Heart left ventricle (tissue), 16 donors: Measurements from ENCODE around the gene CETP. TPM values are rescaled to one million over a fixed set of nuclear protein-coding genes. Genes with fewer than 3 reads are reported as not detected.
A peak's percentile ranks its signal among the peaks of the same experiment; 100 is the strongest.
"Not testable (repeated sequence)": the region's sequence is repeated elsewhere in the genome, so short reads cannot be mapped to it uniquely, and the experiment has no call there.

Experiments
- ATAC-seq, 4 donors: fragments of 200-7000 bp; cut with Tn5 transposase; one replicate each; pipeline ENCODE4 v1.9.1; 2020 to 2022; ENCODE audit warnings: moderate library complexity in 4 of 4, mild to moderate bottlenecking in 3 of 4, moderate number of reproducible peaks in 1 of 4
- DNase-seq, 5 donors: peaks; one replicate each; pipeline ENCODE4 v3.0.0-alpha.2; 2020
- H3K27ac ChIP-seq, 12 donors: fragments of 200-600 bp; sonication (generic) in 4 of 12; one replicate each; pipeline versions ENCODE4 v1.5.0 to v1.8.0; 2016 to 2022; ENCODE audit warnings: mild to moderate bottlenecking in 2 of 12
- H3K27me3 ChIP-seq, 9 donors: fragments of 200-600 bp; sonication (generic) in 2 of 9; one replicate each; pipeline versions ENCODE4 v1.5.1 to v1.8.0; 2016 to 2022; ENCODE audit warnings: mild to moderate bottlenecking in 3 of 9
- H3K36me3 ChIP-seq, 9 donors: fragments of 200-600 bp; sonication (generic) in 2 of 9; one replicate each; pipeline versions ENCODE4 v1.5.0 to v1.8.0; 2018 to 2022; ENCODE audit warnings: mild to moderate bottlenecking in 2 of 9
- H3K4me1 ChIP-seq, 12 donors: fragments of 200-600 bp; sonication (generic) in 4 of 12; one replicate each; pipeline versions ENCODE4 v1.5.0 to v1.8.0; 2016 to 2022; ENCODE audit warnings: mild to moderate bottlenecking in 3 of 12
- H3K4me3 ChIP-seq, 12 donors: fragments of 200-600 bp; sonication (generic) in 4 of 12; one replicate each; pipeline versions ENCODE4 v1.5.0 to v1.8.0; 2017 to 2022; ENCODE audit warnings: mild to moderate bottlenecking in 9 of 12, moderate library complexity in 4 of 12
- H3K9me3 ChIP-seq, 12 donors: fragments of 200-600 bp; sonication (generic) in 4 of 12; one replicate each; pipeline versions ENCODE4 v1.5.0 to v1.8.0; 2016 to 2022; ENCODE audit warnings: mild to moderate bottlenecking in 1 of 12
- CTCF ChIP-seq, 12 donors: fragments of 200-600 bp; sonication (generic) in 4 of 12; IDR thresholded peaks; one replicate each; pipeline versions ENCODE4 v1.5.0 to v1.8.0; 2018 to 2022; ENCODE audit warnings: antibody characterized with exemption in 12 of 12, mild to moderate bottlenecking in 5 of 12
- POLR2A ChIP-seq, 2 donors: fragments of 450-650 bp; IDR thresholded peaks; one replicate each; pipeline ENCODE4 v1.6.1; 2017; ENCODE audit warnings: antibody characterized with exemption in 2 of 2, mild to moderate bottlenecking in 2 of 2, moderate library complexity in 2 of 2
- WGBS, 4 donors: extraction: QIAGEN DNeasy Blood & Tissue Kit in 2 of 4; methylation state at CpG; one replicate each; pipeline versions ENCODE4 v1.1.5 to v1.1.7; 2013 to 2018; 5-methylcytosine and 5-hydroxymethylcytosine counted together
- intact Hi-C, 10 donors: fragments of 100-400 bp; cut with DNase I; formaldehyde crosslinking; loops; one replicate each; pipeline versions ENCODE4 v1.11.1 to v1.14.2; 2022
- polyA plus RNA-seq, 2 donors: library from polyadenylated mRNA; stranded (reverse); fragments of 200-250 nt; gene quantifications; one replicate each; pipeline ENCODE4 v1.2.3, GENCODE V29; 2013
- total RNA-seq, 9 donors: library from RNA; depleted of rRNA in 2 of 9; stranded (reverse); fragments of >200 nt in 2 of 9; fragmentation: NEBNext Ultra II Directional in 3 of 9; extraction: Animal tissue kit (Norgen Biotek cat#: 25700) in 3 of 9; gene quantifications; one replicate each; pipeline versions ENCODE4 v1.1.0 to v1.2.4, GENCODE V29; 2016 to 2023
- donor health status: ischemic (EF 13 %, LVEDD 7.1; RV severe dilation, severe dysfunction).
- donor health status: healthy with polysubstance abuse.
- donor health status: DM: no; HTN: yes; CAD: no.
- donor health status: DM: no; HTN: no; CAD: no.
- donor health status: ischemic (EF 25% LVEDD 6.9; RV normal size, moderate dysfunction).
- donor health status: ischemic (EF 25% LVEDD 5.7; RV mildly dilated, moderate dysfunction).
- donor health status: healthy.
- donor health status: DM: yes; HTN: yes; CAD: no.
- donor health status: ischemic (EF 35%, LVEDD 5.7; RV mildly dilated, moderate dysfunction).
- donor health status: nonischemic (EF 11% LVEDD 7.7; RV severe dilation, severe dysfunction).
- donor health status: DM: yes; HTN: yes; CAD: no.
- donor health status: PGD.
- donor health status: ischemic (EF 29% LVEDD 5.4; RV normal size, mild dysfunction).
- donor health status: nonischemic (EF 23%, LVEDD 6.1; RV moderate dilation, normal function).

The CETP gene
- total and polyA plus RNA-seq, 11 donors = 0.23 to 3.1 (median 0.31) TPM; not detected in 3

DNA sequence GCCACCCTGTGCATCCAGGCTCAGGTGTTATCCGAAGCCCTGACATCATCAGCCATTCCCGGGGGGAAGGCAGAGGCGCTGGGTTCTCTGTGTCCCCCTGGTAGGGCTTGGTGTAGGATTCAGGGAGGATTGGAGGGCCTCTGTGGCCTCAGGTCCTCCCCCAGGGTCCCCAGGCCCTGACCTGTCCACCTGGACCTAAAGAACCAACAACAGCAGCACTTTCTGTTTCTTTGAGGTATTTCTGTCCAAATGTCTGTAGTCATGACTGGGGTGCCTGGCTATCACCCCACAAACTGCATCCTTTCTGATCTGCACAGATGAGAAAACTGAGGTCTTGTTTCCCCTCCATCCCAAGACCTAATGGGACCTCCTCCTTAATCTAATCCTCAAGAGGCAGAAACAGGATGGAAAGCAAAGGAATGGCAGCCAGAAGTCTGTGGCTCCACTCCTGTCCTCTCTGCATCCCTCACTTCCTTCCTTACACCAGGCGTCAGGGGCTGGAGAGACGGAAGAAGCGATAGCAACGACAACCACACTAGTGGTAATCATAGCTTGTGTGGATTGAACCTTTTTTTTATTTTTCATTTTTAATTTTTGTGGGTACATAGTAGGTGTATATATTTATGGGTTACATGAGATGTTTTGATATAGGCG is 39.4 kb downstream of the CETP start:
- Histone ChIP-seq H3K4me3 (no peak overlapping the region), H3K27me3 (no peaks in the 10 kb centered on the region), H3K9me3 (no peaks in the 10 kb centered on the region), H3K27ac (peak overlapping the region; percentile 50 to 93 (median 82)), H3K4me1 (peaks cover 0 to 75% (median 16%) of the 10 kb centered on the region in 12 donors), H3K36me3 (peaks cover 0 to 69% (median 0%) of the 10 kb centered on the region in 9 donors)
- ATAC-seq (peak in 2 of 4 donors; percentile 14 to 76), DNase-seq (peak in 1 of 5 donors; percentile 51)
- intact Hi-C loops = no loop called here
- TF ChIP-seq POLR2A (IDR thresholded peaks at IDR 0.05) = no peak
- TF ChIP-seq CTCF (IDR thresholded peaks at IDR 0.05) = no peak
- WGBS, 4 donors = 66 to 75% (median 72%) methylated on average over 8 of the region's 8 CpGs

DNA sequence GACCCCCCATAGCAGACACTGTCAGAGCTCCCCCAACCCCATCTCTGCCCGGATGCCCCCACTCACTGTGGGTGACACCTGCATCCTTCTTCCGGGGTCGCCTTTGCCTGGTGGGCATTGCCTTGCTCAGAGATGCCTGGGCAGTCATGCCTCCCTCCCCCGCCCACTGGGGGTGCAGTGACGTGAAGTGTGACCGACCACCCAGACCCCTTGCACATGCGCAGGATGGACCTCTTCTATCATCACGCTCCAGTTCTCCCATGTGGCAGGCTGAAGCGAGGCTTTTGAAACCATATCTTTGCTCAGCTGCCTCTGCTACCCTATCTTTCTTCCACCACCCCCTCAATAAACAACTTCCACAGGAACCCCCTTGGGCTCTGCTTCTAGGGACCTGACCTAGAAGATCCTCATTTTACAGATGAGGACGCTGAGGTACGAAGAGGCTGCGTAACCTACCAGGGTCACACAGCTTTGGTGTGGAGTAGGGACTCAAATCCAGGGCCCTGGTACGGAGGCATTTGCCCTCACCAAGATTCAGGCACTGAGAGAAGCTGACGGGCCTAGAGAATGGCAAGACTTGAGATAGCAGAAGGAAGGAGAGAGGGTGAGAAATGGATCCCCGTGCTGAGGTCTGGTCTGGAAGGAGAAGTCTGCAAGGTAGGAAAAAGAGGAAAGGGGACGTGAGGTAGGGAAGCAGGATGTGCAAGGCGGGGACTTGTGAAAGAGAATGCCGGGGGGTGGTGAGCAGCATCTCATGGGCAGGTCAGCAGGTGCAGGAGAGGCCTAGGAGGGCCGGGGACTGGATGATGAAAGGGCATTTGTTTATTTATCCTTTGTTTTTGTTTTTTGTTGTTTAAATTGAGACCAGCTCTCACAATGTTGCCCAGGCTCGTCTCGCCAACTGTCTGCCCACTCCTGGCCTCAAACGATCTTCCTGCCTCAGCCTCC is 42.0 kb downstream of the CETP start:
- intact Hi-C loops = no loop called here
- Histone ChIP-seq H3K9me3 (no peaks in the 10 kb centered on the region), H3K4me1 (peaks cover 0 to 57% (median 16%) of the 10 kb centered on the region in 12 donors), H3K27ac (peak overlapping the region in 1 of 12 donors; percentile 20), H3K27me3 (no peaks in the 10 kb centered on the region), H3K4me3 (no peak overlapping the region), H3K36me3 (peaks cover 0 to 62% (median 0%) of the 10 kb centered on the region in 9 donors)
- ATAC-seq (no peak), DNase-seq (peak in 1 of 5 donors; percentile 46)
- TF ChIP-seq POLR2A (IDR thresholded peaks at IDR 0.05) = no peak
- no peak for TF ChIP-seq CTCF (IDR thresholded peaks at IDR 0.05)
- 83 to 84% (median 83%) methylated on average over 21 to 22 of the region's 22 CpGs for WGBS, 4 donors

DNA sequence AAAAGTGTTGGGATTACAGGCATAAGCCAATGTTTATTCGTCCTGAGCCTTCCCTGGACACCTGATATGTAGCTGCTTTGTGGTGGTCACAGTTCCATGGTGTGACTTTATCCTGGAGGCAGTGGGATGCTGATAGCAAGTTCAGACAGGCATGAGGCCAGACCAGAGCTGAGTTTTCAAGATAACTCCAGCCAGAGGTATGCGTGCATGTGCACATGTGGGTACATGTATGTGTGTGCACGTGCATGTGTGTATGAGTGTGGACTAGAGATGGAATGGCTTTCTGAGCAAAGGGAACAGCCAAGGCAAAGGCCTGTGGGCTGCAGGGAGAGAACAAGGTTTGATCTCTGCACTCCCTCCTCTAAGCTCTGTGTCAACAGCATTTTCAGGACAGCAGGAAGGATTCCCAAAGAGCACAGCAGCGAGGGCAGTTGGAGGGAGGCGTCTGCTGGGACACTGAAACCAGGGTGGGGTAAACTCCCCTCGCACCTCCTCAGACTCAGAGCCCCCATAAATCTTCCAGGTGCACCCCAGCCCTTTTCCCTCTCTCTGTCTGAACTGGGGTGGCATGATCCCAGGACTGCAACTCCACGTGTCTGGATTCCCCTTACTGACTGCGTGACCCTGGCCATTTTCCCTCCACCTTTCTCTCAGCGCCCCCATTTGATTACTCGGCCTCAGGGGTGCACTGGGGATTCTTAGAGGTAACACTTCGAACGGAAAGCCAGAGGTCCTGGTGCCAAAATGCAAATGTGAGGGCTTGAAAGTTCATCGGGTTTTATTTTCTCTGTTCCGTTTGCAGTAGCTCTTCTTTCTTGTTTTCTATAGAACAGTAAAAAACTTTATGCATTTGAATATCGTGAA is 42.9 kb downstream of the CETP start:
- Histone ChIP-seq H3K36me3 (peaks cover 0 to 58% (median 0%) of the 10 kb centered on the region in 9 donors), H3K4me3 (no peak overlapping the region), H3K27me3 (no peaks in the 10 kb centered on the region), H3K27ac (no peak overlapping the region), H3K4me1 (peaks cover 0 to 57% (median 12%) of the 10 kb centered on the region in 12 donors), H3K9me3 (no peaks in the 10 kb centered on the region)
- TF ChIP-seq CTCF (IDR thresholded peaks at IDR 0.05) (no peak), POLR2A (IDR thresholded peaks at IDR 0.05) (no peak)
- intact Hi-C loops = no loop called here
- WGBS, 4 donors = 82% methylated on average over 15 of the region's 15 CpGs
- no peak for ATAC-seq
- peak in 1 of 5 donors; percentile 11 for DNase-seq

- peaks cover 0 to 51% (median 6%) of the 10 kb centered on the region in 12 donors for H3K4me1 ChIP-seq
- H3K4me3 ChIP-seq, H3K9me3 ChIP-seq, H3K27ac ChIP-seq, intact Hi-C loops, ATAC-seq, H3K27me3 ChIP-seq: not testable (repeated sequence)
- H3K36me3 ChIP-seq = peaks cover 0 to 58% (median 0%) of the 10 kb centered on the region in 9 donors
- 74 to 86% (median 77%) methylated on average over 2 of the region's 2 CpGs for WGBS, 4 donors
- DNase-seq = peak in 1 of 5 donors; percentile 2
Measured at GRCh38 chr16:57005597-57005996, 43.8 kb downstream of the CETP start.
